MM.1S (cell line): ENCODE results near the gene NNT.
A peak's percentile ranks its signal among the peaks of the same experiment; 100 is the strongest.

Experiments used
- EZH2 ChIP-seq: fragments of 300-600 bp; sonication (generic); optimal IDR thresholded peaks from 2 replicates; pipeline ENCODE3; 2017; ENCODE audit warnings: low read depth, mild to moderate bottlenecking, antibody characterized with exemption, low read length, mixed read lengths
- EZH2phosphoT487 ChIP-seq: fragments of 300-600 bp; sonication (generic); IDR thresholded peaks from 2 replicates; pipeline ENCODE4 v1.6.1; 2018; ENCODE audit warnings: antibody characterized with exemption, low read length
- TF ChIP-seq, protein P1 (sequence below): fragments of 300-600 bp; sonication (generic); IDR thresholded peaks from 2 replicates; pipeline ENCODE4 v1.5.1; 2016; ENCODE audit warnings: antibody characterized with exemption, low read length, mixed read lengths

DNA sequence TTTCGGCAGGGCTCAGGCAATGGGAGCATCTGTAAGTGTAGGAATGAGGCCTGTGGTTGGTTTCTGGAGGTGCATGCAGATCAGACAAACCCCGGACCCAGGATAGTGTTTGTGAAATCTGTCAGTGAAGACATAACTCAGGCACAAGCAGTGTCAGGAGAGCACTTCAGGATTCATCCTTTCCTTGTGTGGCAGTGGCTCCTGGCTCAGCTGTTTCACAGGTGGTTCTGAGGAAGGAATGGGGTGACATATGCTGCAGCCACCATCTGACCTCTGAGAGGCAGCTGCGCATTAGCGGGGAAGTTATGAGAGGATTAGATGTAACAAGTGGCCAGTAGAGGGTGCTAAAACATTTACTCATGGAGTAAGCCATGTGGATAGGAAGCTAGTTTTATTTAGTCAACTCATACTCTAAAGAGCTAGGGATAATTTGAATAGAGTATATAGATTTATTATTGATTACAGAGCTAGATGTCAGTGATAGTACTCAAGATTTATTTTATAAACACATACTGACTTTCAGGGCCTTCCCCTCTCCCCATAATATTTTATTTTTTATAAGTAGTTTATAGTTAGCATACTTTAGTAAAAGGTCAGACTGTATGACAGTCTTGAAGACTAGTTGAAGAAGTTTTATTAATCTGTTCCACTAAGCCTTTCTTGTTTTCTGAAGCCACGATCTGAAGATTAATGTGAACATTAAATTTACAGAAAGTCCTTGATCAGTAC lies 28.4 kb downstream of the NNT start:
- TF ChIP-seq, protein P1, sequence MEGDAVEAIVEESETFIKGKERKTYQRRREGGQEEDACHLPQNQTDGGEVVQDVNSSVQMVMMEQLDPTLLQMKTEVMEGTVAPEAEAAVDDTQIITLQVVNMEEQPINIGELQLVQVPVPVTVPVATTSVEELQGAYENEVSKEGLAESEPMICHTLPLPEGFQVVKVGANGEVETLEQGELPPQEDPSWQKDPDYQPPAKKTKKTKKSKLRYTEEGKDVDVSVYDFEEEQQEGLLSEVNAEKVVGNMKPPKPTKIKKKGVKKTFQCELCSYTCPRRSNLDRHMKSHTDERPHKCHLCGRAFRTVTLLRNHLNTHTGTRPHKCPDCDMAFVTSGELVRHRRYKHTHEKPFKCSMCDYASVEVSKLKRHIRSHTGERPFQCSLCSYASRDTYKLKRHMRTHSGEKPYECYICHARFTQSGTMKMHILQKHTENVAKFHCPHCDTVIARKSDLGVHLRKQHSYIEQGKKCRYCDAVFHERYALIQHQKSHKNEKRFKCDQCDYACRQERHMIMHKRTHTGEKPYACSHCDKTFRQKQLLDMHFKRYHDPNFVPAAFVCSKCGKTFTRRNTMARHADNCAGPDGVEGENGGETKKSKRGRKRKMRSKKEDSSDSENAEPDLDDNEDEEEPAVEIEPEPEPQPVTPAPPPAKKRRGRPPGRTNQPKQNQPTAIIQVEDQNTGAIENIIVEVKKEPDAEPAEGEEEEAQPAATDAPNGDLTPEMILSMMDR, result peak; percentile 65
- TF ChIP-seq EZH2 (no peak), EZH2phosphoT487 (no peak)
